22Rv1 (cell line): ENCODE data around the gene CDH24.

Source experiments
- ZFX ChIP-seq: fragments of 450-650 bp; IDR thresholded peaks from 2 replicates; pipeline ENCODE4 v1.6.1; 2017; ENCODE audit warnings: antibody characterized with exemption, borderline replicate concordance
- TF ChIP-seq, protein P1 (sequence below): fragments of 450-650 bp; IDR thresholded peaks from 2 replicates; pipeline ENCODE4 v1.5.1; 2017; ENCODE audit warnings: mild to moderate bottlenecking

DNA sequence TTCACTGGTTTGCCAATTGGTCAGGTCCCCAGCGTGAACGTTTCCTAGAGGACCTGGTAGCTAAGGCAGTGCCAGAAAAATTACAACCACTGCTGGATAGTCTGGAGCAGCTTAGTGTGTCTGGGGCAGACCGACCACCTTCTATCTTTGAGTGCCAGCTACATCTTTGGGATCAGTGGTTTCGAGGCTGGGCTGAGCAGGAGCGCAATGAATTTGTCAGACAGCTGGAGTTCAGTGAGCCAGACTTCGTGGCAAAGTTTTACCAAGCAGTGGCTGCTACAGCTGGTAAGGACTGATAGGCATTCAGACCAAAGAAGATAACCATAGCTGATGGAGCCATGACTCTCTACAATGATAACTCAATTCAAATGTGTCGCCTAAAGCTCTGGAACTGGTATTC is 40.5 kb upstream of the CDH24 start:
- TF ChIP-seq, protein P1, sequence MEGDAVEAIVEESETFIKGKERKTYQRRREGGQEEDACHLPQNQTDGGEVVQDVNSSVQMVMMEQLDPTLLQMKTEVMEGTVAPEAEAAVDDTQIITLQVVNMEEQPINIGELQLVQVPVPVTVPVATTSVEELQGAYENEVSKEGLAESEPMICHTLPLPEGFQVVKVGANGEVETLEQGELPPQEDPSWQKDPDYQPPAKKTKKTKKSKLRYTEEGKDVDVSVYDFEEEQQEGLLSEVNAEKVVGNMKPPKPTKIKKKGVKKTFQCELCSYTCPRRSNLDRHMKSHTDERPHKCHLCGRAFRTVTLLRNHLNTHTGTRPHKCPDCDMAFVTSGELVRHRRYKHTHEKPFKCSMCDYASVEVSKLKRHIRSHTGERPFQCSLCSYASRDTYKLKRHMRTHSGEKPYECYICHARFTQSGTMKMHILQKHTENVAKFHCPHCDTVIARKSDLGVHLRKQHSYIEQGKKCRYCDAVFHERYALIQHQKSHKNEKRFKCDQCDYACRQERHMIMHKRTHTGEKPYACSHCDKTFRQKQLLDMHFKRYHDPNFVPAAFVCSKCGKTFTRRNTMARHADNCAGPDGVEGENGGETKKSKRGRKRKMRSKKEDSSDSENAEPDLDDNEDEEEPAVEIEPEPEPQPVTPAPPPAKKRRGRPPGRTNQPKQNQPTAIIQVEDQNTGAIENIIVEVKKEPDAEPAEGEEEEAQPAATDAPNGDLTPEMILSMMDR, result no peak
- TF ChIP-seq ZFX, result no peak
